Measurements from ENCODE around the gene MAML3. TPM values are rescaled to one million over a fixed set of nuclear protein-coding genes. Genes with fewer than 3 reads are reported as not detected.

Gene MAML3
- total RNA-seq, 1 donor from 2014 or later, result 7.3 TPM

DNA sequence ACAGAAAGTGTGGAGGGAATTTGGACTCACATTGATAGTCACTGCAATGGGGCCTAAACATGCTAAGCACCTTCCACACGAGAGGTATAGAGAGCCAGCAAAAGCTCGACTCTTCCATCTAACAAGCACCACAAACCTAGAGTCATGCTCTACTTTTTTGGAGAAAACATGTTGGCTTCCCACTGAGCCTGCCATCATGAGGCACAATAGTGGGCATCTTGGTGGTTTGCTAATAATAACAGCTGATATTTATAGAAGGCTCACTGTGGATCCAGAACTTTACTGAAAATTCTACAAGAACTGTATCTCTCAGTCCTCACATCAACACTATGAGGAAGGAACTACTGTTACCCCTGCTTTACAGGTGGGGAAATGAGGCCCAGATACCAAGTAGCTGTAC is 26.6 kb downstream of the MAML3 start:
- no peak for DNase-seq (ENCODE audit: low spot score)

DNA sequence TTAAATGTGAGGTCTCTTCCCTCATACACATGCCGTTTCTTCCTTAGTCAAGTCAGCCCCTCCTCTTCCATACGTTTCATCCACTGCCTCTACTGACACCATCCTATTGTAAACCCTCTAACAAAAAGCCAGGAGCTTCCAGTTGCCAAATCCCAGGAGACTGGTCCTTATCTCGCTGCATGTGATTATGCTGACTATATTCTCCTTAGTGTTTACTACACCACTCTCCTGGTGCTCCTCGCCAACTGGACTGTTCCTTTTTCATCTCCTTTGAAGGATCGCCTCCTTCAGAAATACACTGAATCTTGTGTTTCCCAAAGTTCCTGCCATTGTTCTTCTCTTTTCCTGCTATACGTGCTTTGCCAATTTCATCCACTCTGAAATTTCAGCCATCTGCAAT is 27.7 kb downstream of the MAML3 start:
- no peak for DNase-seq (ENCODE audit: low spot score)

DNA sequence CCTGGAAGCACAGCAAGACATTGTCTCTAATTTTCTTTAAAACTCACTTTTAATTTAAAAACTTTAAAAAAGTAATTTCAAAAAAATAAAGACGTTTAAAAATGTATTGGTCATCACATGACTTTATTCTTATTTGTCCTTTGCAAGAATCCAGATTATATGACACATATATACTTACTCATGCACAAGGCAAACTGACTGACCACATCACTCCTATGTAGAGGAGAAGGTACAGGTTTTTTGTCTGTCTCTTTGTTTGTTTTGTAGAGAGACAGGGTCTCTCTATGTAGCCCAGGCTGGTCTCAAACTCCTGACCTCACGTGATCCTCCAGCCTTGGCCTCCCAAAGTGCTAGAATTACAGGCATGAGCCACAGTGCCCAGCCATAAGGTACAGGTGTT is 28.6 kb downstream of the MAML3 start:
- no peak for DNase-seq (ENCODE audit: low spot score)

DNA sequence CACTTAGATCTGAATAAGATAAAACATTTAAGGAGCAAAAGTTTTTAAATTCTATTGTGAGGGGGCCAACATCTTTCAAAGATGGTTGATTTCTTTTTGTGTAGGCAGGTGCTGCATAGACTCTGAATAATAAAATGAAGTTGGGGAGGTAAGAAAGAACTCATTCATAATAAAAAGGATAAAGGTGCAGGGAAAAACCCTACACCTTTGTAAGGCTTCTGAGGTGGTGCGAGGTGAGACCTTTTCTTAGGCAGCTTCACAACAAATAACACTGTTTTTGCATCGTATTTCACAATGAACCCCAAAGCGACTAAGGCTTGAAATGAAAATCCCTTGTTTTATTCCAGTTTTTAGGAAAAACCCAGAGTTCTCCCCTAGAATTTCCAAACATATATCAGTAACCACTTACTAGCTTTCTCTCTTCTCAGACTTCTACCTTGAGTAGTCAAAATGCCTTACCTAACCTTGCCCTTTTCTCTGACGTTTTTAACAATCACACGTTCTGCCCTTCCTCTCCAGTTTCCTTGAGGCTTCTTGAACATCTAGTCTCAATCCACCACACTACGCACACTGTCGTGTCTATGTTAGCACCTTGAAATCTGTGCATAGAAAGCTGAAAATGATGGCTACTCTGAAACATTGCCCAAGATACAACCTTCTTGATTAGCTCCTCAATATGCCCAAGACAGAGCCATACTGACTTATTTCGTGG is 30.2 kb downstream of the MAML3 start:
- no peak for DNase-seq (ENCODE audit: low spot score)

DNA sequence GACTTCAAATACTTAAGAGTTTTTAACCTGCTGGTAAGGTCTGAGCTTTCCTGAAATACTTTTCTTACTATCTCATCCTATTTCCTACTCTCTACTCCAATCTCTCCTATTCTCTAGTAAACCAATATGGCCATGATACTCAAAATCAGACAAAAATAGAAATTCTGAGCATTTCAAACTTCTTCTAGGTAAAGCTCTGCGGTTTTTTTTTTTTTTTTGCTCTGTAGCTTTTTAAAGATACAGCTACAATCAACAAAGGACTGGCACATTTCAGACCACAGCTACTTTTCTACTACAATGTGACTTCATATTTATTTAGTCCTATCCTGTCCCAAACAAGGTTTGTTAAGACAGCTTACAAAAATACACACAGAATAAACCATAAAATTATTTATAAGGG is 31.1 kb downstream of the MAML3 start:
- DNase-seq (ENCODE audit: low spot score), result no peak

DNA sequence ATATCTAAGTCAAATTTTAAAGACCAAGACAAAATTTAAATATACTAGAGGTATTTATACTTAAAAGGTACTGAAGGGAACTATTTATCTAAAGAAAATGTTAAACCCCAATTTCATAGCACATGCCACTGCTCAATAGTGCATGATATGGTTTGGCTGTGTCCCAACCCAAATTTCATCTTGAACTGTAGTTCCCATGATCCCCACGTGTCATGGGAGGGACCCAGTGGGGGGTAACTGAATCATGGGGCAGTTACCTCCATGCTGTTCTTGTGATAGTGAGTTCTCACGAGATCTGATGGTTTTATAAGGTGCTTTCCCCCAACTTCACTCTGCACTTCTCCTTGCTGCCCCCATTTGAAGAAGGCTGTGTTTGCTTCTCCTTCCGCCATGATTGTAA is 32.3 kb downstream of the MAML3 start:
- no peak for DNase-seq (ENCODE audit: low spot score)

DNA sequence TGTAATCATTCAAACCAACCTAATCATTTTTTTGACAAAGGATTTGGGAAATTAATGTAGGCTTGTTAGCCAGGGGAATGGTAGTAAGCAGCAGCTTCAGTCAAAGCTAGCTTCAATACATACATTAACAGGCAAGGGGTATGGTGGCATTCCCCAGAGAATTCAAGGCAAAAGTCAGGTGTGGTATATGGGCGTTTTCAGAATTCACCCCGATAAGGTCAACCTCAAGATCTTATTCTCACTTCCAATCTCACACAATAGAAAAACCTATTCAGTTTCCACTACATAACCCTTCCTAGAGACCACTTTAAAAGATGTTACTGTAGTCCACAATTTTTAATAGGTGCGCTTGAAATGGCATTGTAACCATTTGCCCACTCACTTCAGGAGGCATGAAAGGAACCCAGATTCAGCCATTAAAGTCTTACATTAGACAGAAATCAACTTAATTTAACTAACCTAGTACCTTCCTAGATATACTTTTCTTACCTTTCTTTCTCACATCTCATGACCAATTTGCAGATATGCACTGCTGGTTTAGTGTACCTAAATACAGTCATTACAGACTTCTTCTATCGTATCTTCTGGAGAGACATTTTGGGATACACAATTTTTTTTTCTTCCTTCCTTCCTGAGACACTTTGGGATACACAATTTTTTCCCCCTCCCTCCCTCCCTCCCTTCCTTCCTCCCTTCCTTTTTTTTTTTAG is 34.9 kb downstream of the MAML3 start:
- no peak for DNase-seq (ENCODE audit: low spot score)

DNA sequence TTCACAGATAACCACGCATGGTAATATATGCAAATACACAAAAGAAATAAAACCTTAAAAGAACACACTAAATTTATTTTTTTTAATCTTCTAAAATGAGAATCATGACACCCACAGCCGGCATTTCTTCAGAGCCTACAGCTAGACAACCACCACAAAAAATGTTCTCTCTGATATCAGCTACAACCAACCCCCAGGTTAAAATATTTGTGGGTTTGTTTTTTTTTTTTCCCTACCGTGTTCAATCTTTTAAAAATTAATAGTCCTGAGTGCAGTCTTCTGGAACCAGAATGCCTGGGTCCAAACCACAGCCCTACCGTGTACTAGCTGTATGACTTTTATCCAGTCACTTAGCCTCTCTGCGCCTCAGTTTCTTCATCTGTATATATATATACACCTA is 36.0 kb downstream of the MAML3 start:
- no peak for DNase-seq (ENCODE audit: low spot score)

DNA sequence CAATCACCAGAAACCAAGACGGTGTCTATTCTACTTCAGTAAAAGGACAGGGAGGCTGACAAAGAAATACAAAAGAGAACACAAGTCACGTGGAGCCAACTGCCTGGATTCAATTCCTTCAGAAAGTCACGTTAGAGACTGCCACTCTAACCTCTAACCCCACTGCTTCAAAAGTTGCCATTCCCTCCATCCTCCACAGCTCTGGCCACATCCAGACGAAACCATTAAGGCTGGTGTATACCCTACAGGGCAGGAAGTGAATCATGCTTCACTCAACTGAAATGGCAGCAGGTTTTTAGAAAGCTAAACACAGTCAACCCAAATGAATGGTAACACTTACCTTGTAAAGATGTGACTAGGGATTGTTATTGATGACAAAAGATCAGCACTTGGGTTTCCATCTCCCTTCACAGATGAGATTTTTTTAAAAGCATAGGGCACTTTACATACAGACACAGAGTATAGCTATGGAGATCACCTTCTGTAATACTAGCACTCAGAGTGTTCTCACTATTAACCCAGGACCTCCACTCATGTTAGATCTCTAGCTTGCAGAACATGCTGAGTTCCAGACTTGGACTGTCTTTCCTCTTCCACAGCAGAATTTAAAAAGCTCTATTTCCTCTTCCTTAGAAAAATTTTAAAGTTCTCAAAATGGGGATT is 37.4 kb downstream of the MAML3 start:
- no peak for DNase-seq (ENCODE audit: low spot score)

DNA sequence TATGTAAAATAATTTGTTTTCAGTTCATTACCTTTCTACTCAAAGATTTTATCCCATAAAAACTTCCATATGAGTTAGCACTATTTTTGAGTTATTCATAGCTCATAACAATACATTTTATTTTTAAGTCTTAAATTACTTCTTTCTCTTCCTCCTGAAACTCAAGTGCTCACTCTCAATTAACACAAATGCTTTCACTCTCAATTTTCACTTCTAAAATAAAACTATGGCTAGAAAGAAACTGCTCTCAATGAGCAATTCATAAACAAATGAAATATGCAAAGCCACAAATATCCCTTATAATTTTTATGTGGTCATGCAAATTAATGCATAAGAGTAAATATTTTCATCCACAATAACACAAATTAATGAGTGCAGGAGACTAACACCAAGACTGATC is 38.8 kb downstream of the MAML3 start:
- no peak for DNase-seq (ENCODE audit: low spot score)

DNA sequence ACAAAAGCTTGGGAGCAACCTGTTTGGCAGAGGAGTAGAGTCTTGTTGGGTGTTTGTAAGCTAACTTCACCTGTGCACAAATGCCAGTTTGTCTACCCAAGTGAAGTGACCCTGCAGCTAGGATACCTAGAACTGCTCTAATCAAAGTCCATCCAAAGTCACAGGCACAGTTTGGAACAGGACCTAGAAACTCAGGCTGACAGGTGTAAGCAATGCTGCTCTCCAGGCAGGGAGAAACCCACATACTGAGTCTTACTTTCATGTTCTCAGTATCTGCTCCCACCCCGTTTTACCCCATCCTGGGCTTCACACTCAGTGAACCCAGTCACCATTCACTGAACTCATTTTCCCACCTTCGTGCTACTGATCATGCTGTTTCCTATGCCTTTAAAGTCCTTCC is 40.3 kb downstream of the MAML3 start:
- DNase-seq (ENCODE audit: low spot score), result no peak

DNA sequence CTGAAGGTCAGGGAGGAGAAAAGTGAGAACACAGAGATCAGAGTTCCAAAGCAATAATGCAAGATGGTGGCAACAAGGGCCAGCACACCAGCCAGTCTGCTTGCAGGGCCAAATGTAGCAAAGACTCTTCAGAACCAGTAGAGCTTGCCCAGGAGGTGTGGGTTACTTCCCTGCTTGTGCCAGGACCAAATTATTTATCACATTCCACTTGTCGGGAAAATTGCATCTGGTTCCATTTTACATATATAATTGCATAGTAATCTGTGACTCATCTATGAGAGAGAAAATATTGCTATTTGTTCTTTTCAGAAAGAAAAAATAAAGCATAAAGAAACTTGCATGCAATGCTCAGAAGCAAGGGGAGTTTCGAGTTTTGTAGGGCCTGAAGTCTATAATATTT is 41.4 kb downstream of the MAML3 start:
- no peak for DNase-seq (ENCODE audit: low spot score)

DNA sequence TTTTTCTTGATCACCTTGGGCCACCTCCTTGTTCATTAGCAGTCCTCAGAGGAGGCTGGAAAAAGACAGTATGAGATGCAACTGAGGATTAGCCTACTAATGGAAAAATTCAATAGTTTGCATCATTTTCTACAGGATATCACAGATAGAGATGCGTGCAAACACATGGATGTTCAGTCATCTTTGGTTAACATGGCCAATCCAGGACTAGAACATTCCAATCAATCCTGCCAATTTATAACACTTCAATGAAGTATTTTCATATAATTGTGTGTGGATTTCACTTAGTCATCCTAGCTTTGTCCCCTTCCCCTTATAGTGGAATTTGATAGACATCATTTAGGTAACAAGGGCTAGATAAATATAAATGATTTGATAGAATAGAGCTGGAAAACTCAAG is 42.7 kb downstream of the MAML3 start:
- DNase-seq (ENCODE audit: low spot score), result no peak

DNA sequence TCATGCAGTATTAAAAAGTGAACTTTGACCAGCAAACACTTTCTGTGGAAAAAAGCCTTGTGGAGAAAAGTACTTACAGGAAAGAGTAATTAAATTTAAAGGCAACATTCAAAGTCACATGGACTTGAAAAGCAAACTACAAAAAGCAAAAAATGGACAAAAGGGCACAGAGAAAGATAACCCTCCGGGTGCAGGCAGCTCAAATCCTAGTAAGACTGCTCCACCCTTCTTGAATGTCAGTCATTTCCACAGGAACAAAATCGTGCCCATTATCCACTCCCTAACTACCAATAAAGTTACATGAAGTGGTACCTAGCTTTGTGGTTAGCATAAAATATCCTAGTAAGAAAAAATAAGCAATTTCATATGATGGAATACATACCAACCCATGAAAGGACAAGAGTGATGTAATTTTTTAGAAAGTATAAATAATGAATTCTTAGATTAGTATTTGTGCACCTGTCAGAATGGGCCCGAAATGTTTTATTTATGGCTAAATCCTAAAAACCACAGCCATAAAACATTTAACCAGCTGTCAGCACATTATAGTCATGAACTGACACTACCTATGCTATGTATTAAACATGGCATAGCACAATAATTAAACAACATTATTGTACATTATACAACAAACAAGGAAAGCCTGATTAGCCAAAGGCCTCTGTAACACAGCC is 43.3 kb downstream of the MAML3 start:
- DNase-seq (ENCODE audit: low spot score), result no peak

DNA sequence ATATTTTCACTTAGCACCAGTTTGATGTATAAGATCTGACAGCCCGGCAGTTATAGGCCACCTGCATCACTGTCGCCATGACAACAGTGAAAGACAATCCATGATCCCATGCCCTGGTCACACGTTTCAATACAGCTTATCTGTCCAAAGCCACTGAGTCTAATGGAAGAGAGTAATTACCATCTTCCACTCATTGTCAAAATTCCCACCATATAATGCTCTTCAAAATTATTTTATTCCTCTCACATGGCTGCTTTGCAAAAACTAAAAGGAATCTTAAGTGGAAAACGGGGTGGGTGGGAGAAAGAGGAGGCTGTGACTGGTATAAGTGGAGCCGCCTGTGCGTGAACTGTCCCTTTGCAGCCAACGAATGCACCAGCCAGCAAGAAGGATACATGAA is 44.2 kb downstream of the MAML3 start:
- no peak for DNase-seq (ENCODE audit: low spot score)

DNA sequence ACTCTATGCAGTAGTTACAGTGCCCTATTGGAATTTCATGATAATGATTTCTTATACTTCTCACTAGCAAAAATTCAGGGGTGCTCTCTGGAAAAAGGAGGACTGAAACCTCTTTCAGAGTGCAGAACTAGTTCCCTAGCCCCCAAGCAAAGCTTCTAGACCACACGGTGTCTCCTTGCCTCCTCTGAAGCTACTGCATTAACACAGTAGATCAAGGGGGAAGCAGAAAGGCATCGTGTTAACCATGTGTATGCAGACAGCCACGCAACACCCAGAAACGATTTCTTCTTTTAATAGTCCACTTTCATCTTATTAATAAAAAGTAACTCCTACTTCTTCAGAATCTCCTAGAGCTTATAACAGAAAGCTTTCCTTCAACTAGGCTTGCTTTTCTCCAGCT is 44.7 kb downstream of the MAML3 start:
- no peak for DNase-seq (ENCODE audit: low spot score)

DNA sequence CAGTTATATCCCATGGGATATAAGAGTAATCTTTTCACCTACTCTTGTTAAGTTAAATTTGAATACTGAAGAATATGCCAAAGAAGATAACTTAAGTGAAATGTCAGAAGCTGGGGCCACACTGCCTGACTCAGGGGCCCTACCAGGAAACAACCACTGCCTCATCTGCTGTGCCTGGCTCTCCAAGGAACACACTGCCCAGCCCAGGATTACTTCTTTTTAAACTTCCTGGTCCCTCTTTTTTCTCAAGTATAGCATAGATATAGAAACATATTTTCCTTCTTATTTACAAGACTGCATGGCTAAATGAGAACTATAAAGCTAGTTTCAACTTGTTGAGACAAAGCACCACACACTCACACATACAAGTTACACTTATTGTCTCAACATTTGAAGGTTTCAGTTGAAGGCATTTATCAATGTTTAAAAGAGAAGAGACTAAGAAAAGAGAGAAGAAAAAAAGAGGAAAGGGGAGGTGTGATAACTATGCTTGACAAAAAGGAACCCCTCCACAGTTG is 45.2 kb downstream of the MAML3 start:
- DNase-seq (ENCODE audit: low spot score), result no peak

DNA sequence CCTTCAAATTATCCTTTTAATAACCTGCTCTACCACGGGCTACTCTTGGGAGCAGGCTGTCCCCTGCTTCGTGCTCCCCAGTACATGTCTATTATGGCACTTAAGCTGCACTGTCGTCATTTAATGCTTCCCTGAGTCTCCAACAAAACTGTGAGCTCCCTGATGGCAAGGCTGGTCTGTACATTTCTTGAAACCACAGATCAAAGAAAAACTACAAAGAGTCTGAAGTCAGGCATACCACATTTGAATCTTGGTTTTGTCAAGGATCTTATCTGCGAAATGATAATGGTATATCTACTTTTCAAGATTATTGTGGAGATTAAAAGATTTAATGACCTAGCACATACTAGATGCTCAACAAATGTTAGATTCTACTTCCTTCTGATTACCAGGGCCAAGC is 45.7 kb downstream of the MAML3 start:
- no peak for DNase-seq (ENCODE audit: low spot score)

DNA sequence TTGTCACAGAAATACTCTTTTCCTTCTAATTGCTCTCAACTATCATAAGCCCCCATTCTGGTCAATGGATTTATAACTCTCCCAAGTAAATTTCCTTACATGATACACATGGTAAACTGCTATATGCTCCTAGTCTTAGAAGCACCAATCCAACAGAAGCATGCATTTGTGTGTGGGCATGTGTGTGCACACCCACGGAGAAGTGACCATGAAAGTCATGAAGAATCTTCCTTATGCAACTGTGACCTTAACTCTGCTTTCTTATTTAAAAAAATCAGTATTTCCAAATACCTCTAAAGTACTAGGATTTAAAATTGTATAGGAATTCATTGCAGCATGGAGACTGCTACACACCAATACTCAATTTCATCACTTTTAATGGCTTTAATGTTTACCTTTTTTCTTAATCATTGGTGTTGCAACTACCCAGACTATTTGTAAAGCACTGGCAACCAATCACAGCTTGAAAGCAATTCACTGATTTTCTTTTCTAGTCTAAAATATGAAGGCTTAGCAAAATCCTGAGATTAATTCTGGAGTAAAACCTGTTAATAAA is 47.6 kb downstream of the MAML3 start:
- DNase-seq (ENCODE audit: low spot score), result no peak

DNA sequence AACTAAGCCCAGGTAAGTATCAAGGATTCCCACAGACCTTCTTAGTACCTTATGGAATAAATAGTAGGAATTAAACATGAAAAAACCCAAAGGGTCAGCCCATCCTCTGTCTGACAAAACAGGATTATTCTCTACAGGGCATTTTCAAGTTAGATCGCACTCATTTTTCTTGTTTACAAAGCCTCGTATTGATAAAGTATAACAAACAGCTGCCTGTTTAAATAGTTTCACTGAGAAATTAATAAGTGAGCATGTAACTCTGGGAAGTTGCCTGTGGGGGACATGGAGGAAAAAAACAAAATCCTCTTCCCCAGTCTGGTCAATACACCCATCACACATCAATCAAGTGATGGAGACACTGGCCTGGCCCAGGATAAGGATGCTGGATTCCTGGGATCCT is 48.5 kb downstream of the MAML3 start:
- DNase-seq (ENCODE audit: low spot score), result no peak

DNA sequence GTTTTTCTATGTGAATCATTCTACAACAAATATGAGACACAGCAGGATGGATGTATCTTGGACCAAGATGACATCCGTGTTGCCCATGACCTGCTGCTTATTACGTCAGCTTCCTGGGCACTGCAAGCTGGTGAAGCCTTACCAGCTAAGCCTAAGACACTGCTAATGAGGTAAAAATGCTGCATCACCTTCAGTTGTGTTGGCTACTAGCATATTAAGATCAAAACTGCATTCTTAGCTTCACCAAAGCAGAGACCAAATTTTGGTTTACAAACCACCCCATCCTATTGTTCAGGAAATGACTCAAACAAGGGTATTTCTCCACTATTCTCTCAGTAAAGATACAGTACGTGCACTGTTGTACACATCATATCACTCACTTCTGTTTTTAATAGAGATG is 50.3 kb downstream of the MAML3 start:
- DNase-seq (ENCODE audit: low spot score), result no peak

DNA sequence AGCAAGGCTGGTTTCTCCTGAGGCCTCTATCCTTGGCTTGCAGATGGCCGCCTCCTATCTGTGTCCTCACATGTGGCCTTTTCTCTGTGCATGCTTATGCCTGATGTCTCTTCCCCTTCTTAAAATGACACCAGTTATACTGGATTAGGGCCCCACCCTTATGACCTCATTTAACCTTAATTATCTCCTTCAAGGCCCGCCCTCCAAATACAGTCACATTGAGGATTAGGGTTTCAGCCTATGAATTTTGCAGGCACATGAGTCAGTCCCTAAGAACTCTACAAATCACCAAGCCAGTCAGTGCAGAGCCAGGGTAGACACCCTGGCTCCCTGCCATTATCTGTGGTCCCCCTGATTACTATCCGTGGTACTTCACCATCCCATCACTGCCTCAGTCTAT is 51.6 kb downstream of the MAML3 start:
- no peak for DNase-seq (ENCODE audit: low spot score)
